ENCODE results near the gene TMEM9. TPM values are rescaled to one million over a fixed set of nuclear protein-coding genes. Genes with fewer than 3 reads are reported as not detected.

TMEM9 gene
- total RNA-seq, 3 donors from 2014 or later (not counting 1 experiment from before 2014, with no cell fraction given): 16.2 to 18.1 (median 16.9) TPM

DNA sequence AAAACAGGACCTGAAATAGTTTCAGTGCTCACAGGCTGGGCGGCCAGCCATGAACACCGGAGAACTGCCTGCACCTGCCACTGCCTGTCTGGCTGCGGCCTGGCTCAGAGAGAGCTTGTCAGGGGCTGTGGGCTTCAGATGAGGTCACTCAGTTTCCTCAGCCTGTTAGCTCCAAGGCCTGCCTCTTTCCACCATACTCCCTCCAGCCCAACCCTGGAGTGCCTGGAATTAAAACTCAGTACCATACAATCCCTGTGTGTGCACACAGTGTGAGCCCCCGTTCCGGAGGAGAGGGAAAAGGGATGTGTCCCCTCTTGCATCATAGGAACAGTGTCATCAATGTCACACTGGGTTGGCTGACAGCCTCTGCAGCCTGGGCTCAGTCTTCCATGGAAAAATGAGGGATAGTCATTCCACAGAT, 58.2 kb downstream of the TMEM9 start:
- 63% methylated on average over 5 of the region's 5 CpGs for WGBS (ENCODE audit: insufficient coverage)
- Histone ChIP-seq H3K27ac (ENCODE audit: low read length) (no peak overlapping the region), H3K9me3 (ENCODE audit: control insufficient read depth, insufficient read depth, low read length) (no peaks in the 10 kb centered on the region), H3K27me3 (ENCODE audit: control insufficient read depth, insufficient read depth, low read length) (no peaks in the 10 kb centered on the region), H3K4me1 (ENCODE audit: control insufficient read depth, insufficient read depth, low read length) (no peaks in the 10 kb centered on the region), H3K4me3 (ENCODE audit: low read length) (no peak overlapping the region), H3K36me3 (ENCODE audit: control insufficient read depth, insufficient read depth, low read length) (no peaks in the 10 kb centered on the region)
- ATAC-seq: no peak
- no peaks in the 10 kb centered on the region for H3K4me1 Mint-ChIP-seq
- no peak overlapping the region for H3K4me3 Mint-ChIP-seq
- no peaks in the 10 kb centered on the region for H3K36me3 Mint-ChIP-seq
- TF ChIP-seq, protein P1, sequence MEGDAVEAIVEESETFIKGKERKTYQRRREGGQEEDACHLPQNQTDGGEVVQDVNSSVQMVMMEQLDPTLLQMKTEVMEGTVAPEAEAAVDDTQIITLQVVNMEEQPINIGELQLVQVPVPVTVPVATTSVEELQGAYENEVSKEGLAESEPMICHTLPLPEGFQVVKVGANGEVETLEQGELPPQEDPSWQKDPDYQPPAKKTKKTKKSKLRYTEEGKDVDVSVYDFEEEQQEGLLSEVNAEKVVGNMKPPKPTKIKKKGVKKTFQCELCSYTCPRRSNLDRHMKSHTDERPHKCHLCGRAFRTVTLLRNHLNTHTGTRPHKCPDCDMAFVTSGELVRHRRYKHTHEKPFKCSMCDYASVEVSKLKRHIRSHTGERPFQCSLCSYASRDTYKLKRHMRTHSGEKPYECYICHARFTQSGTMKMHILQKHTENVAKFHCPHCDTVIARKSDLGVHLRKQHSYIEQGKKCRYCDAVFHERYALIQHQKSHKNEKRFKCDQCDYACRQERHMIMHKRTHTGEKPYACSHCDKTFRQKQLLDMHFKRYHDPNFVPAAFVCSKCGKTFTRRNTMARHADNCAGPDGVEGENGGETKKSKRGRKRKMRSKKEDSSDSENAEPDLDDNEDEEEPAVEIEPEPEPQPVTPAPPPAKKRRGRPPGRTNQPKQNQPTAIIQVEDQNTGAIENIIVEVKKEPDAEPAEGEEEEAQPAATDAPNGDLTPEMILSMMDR (IDR thresholded peaks at IDR 0.05): no peak
- intact Hi-C loops (cut with micrococcal nuclease): no loop called here
- H3K27ac Mint-ChIP-seq: no peak overlapping the region
- H3K9me3 Mint-ChIP-seq: no peaks in the 10 kb centered on the region
- no peak for DNase-seq
- peaks cover 8 to 11% of the 10 kb centered on the region in 2 donors for H3K27me3 Mint-ChIP-seq (ENCODE audit: low read depth in 2 of 2)

DNA sequence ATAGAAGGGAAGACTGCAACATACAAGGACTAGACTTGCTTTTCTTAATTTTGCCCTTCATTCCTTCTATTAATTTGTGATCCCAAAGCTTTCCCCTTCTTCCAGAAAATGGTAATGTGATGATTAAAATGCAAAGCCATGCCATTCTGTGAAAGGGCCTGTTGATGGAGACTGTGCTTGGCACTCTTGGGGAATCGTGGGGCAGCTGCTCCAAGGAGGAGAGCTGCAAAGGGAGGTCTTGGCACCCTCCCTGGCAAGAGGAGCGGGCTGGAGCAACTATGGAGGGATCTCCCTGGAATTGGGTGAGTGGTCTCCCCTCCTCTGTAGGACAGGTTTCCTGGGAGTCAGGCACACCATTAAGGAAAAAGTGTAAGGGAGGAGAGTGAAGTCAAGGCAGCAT, 58.7 kb downstream of the TMEM9 start:
- Mint-ChIP-seq H3K27ac (no peak overlapping the region), H3K4me1 (no peaks in the 10 kb centered on the region), H3K9me3 (no peaks in the 10 kb centered on the region), H3K4me3 (no peak overlapping the region), H3K27me3 (ENCODE audit: low read depth in 2 of 2) (peaks cover 8 to 11% of the 10 kb centered on the region in 2 donors), H3K36me3 (no peaks in the 10 kb centered on the region)
- Histone ChIP-seq H3K36me3 (ENCODE audit: control insufficient read depth, insufficient read depth, low read length) (no peaks in the 10 kb centered on the region), H3K4me1 (ENCODE audit: control insufficient read depth, insufficient read depth, low read length) (no peaks in the 10 kb centered on the region), H3K9me3 (ENCODE audit: control insufficient read depth, insufficient read depth, low read length) (no peaks in the 10 kb centered on the region), H3K27me3 (ENCODE audit: control insufficient read depth, insufficient read depth, low read length) (no peaks in the 10 kb centered on the region), H3K27ac (ENCODE audit: low read length) (no peak overlapping the region), H3K4me3 (ENCODE audit: low read length) (no peak overlapping the region)
- WGBS (ENCODE audit: insufficient coverage): 81% methylated on average over 2 of the region's 2 CpGs
- no peak for DNase-seq
- TF ChIP-seq, protein P1 (IDR thresholded peaks at IDR 0.05): no peak
- intact Hi-C loops (cut with micrococcal nuclease): no loop called here
- ATAC-seq: no peak

- no peak overlapping the region for H3K4me3 Mint-ChIP-seq
- Histone ChIP-seq H3K27ac (ENCODE audit: low read length) (no peak overlapping the region), H3K36me3 (ENCODE audit: control insufficient read depth, insufficient read depth, low read length) (no peaks in the 10 kb centered on the region), H3K9me3 (ENCODE audit: control insufficient read depth, insufficient read depth, low read length) (no peaks in the 10 kb centered on the region), H3K27me3 (ENCODE audit: control insufficient read depth, insufficient read depth, low read length) (no peaks in the 10 kb centered on the region), H3K4me1 (ENCODE audit: control insufficient read depth, insufficient read depth, low read length) (no peaks in the 10 kb centered on the region), H3K4me3 (ENCODE audit: low read length) (no peak overlapping the region)
- TF ChIP-seq, protein P1 (IDR thresholded peaks at IDR 0.05): no peak
- H3K36me3 Mint-ChIP-seq: no peaks in the 10 kb centered on the region
- H3K27ac Mint-ChIP-seq: no peak overlapping the region
- ATAC-seq: no peak
- intact Hi-C loops (cut with micrococcal nuclease): no loop called here
- H3K27me3 Mint-ChIP-seq (ENCODE audit: low read depth in 2 of 2): peaks cover 8 to 11% of the 10 kb centered on the region in 2 donors
- no peaks in the 10 kb centered on the region for H3K4me1 Mint-ChIP-seq
- 72% methylated on average over 3 of the region's 4 CpGs for WGBS (ENCODE audit: insufficient coverage)
- H3K9me3 Mint-ChIP-seq: no peaks in the 10 kb centered on the region
- DNase-seq: no peak
Measured at GRCh38 chr1:201094832-201095231, 59.4 kb downstream of the TMEM9 start.

GRCh38 chr1:201093962-201094361, 60.3 kb downstream of the TMEM9 start:
- H3K27me3 ChIP-seq (ENCODE audit: control insufficient read depth, insufficient read depth, low read length): no peaks in the 10 kb centered on the region
- Mint-ChIP-seq H3K36me3 (no peaks in the 10 kb centered on the region), H3K9me3 (no peaks in the 10 kb centered on the region), H3K4me1 (no peaks in the 10 kb centered on the region), H3K27me3 (ENCODE audit: low read depth in 2 of 2) (peaks cover 14% of the 10 kb centered on the region in 2 donors), H3K27ac (no peak overlapping the region), H3K4me3 (no peak overlapping the region)
- no peaks in the 10 kb centered on the region for H3K4me1 ChIP-seq (ENCODE audit: control insufficient read depth, insufficient read depth, low read length)
- H3K4me3 ChIP-seq (ENCODE audit: low read length): no peak overlapping the region
- H3K36me3 ChIP-seq (ENCODE audit: control insufficient read depth, insufficient read depth, low read length): no peaks in the 10 kb centered on the region
- TF ChIP-seq, protein P1 (IDR thresholded peaks at IDR 0.05): no peak
- ATAC-seq: no peak
- 83% methylated on average over 7 of the region's 7 CpGs for WGBS (ENCODE audit: insufficient coverage)
- no peak for DNase-seq
- H3K9me3 ChIP-seq (ENCODE audit: control insufficient read depth, insufficient read depth, low read length): no peaks in the 10 kb centered on the region
- intact Hi-C loops (cut with micrococcal nuclease): no loop called here
- no peak overlapping the region for H3K27ac ChIP-seq (ENCODE audit: low read length)

All from natural killer cell (primary cell).